Neural cell (in vitro differentiated cells): ENCODE results near the gene TACC2.

ENCODE experiments used
- EZH2 ChIP-seq: fragments of 200-600, 300-800 bp; shearing (Covaris generic), sonication (generic); IDR thresholded peaks from 2 replicates; pipeline ENCODE4 v1.6.1; 2014; ENCODE audit warnings: antibody characterized with exemption, low read length, borderline replicate concordance, mild to moderate bottlenecking; ENCODE audit not compliant: insufficient read depth, poor library complexity, severe bottlenecking
- RAD21 ChIP-seq: fragments of 450-650 bp; conservative IDR thresholded peaks from 2 replicates; pipeline ENCODE4 v1.6.1; 2014; ENCODE audit warnings: antibody characterized with exemption, mild to moderate bottlenecking, moderate library complexity
- TAF1 ChIP-seq: IDR thresholded peaks from 2 replicates; pipeline ENCODE4 v1.6.1; 2012; ENCODE audit warnings: low read depth
- TF ChIP-seq, protein P1 (sequence below): IDR thresholded peaks from 2 replicates; pipeline ENCODE4 v1.6.1; 2012; ENCODE audit warnings: borderline replicate concordance
- TF ChIP-seq, protein P2 (sequence below): fragments of 450-650 bp; IDR thresholded peaks from 2 replicates; pipeline ENCODE4 v1.5.1; 2014; ENCODE audit warnings: antibody characterized with exemption, mild to moderate bottlenecking, moderate library complexity; ENCODE audit not compliant: poor library complexity, severe bottlenecking

DNA sequence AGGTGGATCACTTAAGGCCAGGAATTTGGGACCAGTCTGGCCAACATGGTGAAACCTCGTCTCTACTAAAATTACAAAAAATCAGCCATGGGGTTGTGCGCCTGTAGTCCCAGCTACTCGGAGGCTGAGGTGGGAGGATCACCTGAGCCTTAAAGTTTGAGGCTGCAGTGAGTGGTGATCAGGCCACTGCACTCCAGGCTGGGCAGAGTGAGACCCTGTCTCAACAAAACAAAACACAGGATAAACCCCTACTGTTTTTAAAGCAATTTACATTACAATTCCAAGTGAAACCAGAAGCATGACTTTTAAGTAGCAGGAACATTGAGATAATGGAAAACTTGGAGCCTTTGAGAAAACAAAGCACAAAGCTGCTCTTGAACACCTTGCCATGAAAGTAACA is 189.7 kb downstream of the TACC2 start:
- TF ChIP-seq, protein P1, sequence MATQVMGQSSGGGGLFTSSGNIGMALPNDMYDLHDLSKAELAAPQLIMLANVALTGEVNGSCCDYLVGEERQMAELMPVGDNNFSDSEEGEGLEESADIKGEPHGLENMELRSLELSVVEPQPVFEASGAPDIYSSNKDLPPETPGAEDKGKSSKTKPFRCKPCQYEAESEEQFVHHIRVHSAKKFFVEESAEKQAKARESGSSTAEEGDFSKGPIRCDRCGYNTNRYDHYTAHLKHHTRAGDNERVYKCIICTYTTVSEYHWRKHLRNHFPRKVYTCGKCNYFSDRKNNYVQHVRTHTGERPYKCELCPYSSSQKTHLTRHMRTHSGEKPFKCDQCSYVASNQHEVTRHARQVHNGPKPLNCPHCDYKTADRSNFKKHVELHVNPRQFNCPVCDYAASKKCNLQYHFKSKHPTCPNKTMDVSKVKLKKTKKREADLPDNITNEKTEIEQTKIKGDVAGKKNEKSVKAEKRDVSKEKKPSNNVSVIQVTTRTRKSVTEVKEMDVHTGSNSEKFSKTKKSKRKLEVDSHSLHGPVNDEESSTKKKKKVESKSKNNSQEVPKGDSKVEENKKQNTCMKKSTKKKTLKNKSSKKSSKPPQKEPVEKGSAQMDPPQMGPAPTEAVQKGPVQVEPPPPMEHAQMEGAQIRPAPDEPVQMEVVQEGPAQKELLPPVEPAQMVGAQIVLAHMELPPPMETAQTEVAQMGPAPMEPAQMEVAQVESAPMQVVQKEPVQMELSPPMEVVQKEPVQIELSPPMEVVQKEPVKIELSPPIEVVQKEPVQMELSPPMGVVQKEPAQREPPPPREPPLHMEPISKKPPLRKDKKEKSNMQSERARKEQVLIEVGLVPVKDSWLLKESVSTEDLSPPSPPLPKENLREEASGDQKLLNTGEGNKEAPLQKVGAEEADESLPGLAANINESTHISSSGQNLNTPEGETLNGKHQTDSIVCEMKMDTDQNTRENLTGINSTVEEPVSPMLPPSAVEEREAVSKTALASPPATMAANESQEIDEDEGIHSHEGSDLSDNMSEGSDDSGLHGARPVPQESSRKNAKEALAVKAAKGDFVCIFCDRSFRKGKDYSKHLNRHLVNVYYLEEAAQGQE: no peak
- TF ChIP-seq, protein P2, sequence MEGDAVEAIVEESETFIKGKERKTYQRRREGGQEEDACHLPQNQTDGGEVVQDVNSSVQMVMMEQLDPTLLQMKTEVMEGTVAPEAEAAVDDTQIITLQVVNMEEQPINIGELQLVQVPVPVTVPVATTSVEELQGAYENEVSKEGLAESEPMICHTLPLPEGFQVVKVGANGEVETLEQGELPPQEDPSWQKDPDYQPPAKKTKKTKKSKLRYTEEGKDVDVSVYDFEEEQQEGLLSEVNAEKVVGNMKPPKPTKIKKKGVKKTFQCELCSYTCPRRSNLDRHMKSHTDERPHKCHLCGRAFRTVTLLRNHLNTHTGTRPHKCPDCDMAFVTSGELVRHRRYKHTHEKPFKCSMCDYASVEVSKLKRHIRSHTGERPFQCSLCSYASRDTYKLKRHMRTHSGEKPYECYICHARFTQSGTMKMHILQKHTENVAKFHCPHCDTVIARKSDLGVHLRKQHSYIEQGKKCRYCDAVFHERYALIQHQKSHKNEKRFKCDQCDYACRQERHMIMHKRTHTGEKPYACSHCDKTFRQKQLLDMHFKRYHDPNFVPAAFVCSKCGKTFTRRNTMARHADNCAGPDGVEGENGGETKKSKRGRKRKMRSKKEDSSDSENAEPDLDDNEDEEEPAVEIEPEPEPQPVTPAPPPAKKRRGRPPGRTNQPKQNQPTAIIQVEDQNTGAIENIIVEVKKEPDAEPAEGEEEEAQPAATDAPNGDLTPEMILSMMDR: no peak
- TF ChIP-seq TAF1 (no peak), RAD21 (no peak), EZH2 (no peak)
